Activated T-cell treated with anti-CD3 and anti-CD28 coated beads for 48 hours (primary cell): ENCODE data around the gene FREM3.
"Not testable (repeated sequence)": the region's sequence is repeated elsewhere in the genome, so short reads cannot be mapped to it uniquely, and the experiment has no call there.

ENCODE experiments used
- DNase-seq: peaks from one replicate; pipeline ENCODE4 v3.0.0-alpha.2; 2020; ENCODE audit warnings: low read depth

FREM3 gene

DNA sequence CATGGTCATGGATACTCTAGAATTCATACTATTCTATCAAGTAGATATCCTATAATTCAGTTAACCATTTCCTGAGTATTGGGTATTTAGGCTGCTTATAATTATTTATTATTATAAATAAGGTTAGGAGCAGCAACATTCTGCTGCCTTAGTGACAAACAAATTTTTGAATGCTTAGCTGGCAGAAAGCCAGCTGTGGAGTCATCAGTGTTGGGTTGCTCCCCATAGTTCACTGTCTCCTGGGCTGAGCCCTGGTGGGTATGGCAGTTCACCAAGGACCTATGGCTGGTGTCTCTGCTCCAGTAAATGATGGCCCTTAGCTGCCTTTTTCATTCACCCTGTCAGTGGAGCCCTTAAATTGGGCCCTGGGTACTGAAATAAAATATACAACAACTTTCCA, 125.1 kb downstream of the FREM3 start:
- no peak for DNase-seq

DNA sequence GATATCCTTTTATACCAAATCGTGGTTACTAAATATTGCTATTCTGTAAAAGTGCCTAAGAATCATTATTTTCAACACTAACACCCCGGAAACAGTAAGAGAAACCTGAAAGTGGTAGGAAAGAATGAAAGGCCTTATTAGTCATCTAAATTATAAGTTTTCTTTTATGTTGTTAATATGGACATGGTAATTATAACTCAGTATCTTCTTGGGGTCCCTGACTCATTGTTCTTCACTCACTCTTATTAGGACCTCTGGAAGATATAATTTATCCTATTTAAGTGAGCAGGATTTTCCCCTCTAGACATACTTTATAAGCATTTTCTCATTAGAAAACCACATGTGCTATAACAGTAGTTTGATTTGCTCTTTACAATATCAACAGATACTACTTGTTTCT, 136.0 kb downstream of the FREM3 start:
- DNase-seq, result no peak

DNA sequence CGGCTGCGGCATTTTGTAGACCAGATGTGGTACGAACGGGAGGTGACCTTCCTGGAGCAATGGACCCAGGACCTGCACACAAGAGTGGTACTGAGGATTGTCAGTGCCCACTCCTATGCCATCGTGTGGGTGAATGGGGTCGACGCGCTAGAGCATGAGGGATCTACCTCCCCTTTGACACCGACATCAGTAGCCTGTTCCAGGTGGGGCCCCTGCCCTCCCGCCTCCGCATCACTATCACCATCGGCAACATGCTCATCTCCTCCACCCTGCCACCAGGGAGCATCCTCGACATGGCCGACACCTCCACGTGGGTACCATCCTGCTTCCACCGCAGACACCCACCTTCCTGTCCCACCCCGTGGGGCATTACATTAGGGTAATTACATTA, 140.7 kb downstream of the FREM3 start:
- DNase-seq, result peak; percentile 23

DNA sequence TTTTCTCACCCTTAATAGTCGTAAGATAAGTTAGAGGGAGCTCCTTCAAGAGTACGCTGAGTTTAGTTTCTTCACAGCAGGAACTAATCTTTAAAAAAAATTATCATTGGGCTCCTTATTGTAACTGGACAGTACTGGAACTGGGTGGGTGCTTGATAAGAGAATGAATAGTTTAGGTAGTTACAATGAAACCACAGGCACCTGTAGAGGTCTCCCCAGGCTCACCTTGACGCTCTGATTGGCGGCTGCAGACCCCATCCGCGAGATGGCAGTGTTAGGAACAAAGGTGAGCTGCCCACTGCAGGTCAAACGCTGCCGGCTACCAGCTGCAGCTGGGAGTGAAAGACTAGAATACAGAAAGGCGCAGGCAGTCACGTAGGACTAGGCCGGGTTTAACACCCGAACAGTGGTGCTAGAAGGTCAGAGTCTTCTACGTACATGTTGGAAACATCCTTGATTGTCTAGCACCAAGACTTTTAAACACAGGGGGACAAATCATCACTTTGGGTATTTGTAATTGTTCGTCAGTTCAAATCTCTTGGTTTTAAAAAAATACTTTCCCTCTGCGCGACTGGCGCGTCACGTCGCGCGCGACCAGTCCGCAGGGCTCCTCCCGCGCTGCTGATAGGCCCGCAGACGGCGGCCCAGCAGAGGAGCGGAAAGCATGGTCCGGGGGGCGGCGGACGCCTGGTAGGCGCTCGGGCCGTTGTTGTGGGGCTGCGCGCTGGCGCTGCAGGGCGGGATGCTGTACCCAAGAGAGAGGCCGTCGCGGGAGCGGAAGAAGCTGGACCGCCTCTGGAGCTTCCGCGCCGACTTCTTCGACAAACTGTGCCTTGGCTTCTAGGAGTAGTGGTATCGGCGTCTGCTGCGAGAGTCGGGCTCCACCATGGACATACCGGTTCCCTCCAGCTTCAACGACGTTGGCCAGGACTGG, 141.4 kb downstream of the FREM3 start:
- peak; percentile 64 for DNase-seq

DNA sequence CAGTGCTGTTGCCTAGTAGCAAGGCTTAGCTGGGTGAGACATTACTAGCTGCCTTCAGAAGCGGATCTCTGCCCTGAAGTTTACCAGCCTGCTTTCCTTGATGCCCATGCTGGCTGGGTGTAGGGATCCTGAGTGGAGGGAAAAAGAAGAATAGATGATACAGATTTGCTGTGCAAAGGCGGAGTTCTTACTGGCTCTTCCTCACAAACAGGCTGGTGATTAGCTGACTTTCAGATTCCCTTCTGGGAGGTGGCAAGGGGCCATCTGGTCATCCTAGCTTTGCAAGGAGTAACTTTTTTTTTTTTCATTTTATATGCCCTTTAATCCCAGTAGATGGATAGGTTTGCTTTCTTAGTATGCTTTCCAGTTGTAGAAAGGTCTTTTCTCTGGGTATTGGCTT, 142.2 kb downstream of the FREM3 start:
- no peak for DNase-seq

DNA sequence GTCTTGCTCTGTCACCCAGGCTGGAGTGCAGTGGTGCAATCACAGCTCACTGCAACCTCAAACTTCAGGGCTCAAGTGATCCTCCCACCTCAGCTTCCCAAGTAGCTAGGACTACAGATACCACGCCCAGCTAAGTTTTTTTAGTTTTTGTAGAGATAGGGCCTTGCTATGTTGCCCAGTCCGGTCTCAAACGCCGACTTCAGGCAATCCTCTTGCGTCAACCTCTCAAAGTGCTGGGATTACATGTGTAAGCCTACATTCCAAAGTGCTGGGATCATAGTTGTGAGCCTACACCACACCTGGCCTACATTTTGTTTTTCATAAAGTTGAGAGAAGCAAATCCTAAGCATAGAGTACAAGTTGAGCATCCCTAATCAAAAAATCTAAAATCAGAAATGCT, 144.8 kb downstream of the FREM3 start:
- DNase-seq, result no peak

DNA sequence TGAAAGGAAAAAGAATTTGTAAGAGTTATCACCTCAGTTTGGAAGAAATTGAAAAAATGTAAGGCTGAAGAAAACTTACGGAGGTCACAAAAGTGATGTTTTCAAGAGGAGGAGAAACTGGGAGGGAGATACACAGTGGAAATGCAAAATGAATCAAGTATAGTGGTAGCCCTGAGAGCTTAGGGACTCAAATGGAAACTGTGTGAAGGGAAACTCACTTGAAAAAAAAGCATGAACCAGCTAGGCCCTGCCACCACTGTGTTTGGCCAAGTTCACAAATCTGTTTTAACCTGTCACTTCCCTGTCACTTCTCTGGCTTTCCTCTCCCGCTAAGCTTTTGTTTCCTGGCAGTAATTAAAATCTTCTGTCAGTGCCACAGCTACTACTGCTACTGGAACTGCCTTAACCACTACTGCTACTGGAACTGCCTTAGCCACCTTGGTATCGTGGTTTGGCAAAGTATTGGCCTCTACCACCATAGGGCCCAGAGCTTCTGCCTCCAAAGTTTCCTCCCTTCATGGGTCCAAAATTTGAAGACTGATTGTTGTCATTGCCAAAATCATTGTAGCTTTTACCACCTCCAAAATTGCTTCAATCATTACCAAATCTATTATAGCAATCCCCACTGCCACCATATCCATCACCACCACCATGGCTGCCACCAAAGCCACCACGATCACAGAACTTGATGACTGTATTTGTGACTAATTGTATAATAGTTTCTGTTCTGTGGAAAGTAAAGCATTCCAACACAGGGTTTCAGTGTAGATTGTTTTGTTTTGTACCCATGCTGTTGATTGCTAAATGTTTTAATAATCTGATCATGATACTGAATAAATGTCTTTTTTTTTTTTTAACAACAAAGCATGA, 145.5 kb downstream of the FREM3 start:
- DNase-seq, result peak; percentile 15

DNA sequence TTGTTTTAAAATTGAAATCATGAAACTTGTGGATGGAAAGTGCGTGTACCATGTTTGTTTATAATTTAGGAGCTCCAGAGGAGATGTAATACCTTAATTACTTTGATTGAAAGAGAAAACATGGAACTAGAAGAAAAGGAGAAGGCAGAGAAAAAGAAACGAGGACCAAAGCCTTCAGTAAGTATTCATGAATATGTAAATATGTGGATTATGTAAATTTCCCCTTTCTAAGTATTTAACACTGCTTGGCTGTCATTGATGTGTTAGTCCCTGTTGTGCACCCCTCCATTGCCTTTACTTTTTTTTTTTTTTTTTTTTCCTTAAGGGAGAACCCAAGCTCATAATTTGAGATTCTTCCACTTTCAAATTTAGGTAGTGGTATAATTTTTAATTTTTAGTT, 150.5 kb downstream of the FREM3 start:
- DNase-seq, result no peak

DNA sequence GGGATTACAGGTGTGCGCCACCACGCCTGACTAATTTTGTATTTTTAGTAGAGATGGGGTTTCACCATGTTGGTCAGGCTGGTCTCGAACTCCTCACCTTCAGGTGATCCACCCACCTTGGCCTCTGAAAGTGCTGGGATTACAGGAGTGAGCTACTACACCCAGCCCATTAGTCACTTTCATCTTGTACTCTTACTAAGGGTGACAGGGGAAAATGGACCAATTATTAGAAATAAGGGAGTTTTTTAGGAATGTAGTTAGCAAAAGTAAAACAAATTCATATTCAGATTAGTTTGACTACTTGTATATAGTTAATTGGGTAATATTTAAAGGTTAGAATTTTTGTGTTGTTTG, 160.8 kb downstream of the FREM3 start:
- DNase-seq, result no peak

DNA sequence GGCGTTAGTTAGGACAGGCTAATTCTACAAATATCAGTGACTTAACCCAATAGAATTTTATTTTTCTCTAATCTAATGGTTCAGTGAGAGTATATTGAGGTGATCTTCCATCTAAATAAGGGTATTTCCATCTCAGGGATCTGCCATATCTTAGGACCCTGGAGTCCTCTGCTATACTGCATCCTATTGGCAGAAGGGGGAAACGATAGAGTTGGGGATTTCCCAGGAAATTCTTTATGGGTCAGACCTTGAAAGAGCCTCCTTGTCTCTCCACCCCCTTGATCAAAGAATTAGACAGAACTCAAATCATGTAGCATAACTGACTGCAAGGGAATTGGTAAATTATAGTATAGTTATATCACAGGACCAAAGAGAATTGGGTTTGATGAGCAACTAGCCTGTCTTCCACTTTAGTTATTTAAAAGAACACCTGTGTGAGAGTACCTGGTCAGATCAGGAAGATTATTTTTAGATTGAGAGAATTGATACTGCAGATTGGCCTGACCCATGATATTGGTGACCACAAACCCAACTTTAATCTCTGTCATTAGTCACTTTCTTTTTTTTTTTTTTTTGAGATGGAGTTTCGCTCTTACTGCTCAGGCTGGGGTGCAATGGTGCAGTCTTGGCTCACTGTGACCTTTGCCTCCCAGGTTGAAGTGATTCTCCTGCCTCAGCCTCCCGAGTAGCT, 161.4 kb downstream of the FREM3 start:
- DNase-seq, result no peak

DNA sequence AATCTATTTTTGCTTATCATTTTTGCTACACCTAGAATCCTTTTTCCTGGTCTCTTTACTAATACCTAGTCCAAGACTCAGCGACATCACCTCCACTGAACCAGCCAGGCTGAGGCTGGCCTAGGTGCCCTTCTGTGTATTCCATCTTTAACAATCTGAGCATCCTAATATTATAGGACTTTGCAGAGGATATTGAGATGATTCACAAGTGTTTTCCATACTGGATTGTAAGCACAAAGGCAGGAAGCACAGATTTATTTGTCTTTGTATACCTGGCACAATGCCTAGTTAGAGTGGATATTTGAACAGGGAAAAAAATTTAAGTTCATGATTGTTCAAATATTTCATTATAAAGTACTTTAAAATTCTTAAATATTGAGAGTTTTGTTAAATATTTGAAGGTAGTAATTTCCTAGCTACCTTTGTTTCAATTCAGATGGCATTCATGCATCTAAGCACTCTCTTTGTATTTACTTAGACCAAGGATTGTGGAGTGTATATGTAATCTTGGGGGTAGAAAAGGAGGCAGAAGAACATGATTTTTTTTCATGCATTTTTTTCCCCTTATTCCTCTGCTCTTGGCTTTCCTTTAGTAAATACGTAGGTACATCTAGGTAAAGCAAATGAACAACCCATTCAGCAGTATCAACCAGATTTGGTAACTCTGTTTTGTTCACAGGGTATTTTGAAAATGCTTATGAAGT, 168.5 kb downstream of the FREM3 start:
- no peak for DNase-seq

DNA sequence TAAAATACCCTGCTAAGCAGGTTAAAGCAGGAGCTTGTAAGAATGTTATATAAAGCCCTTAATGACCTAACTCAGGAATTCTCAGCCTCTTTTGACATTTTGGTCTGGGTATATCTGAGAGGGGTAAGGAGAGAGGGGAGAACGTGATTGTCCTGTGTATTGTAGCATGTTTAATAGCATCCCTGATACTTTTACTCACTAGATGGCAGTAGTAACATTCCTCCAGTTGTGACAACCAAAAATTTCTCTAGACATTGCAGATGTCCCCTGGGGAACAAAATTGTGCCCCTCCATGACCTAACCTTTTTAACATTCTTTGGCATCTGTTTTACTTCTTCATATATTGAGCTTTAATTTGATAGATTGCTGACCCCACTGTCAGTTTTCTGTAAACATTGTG, 169.1 kb downstream of the FREM3 start:
- no peak for DNase-seq

DNA sequence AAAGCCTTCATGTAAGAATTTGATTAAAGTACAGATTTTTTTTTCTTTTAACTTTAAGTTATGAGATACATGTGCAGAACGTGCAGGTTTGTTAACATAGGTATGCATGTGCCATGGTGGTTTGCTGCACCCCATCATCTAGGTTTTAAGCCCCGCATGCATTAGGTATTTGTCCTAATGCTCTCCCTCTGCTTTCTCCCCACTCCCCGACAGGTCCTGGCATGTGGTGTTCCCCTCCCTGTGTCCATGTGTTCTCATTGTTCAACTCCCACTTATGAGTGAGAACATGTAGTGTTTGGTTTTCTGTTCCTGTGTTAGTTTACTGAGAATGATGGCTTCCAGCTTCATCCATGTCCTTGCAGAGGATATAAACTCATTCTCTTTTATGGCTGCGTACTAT, 172.4 kb downstream of the FREM3 start:
- DNase-seq, result not testable (repeated sequence)
